HG03342 (cell line): ENCODE measurements around the gene PDGFD.
A peak's percentile ranks its signal among the peaks of the same experiment; 100 is the strongest.

Experiments used
- ATAC-seq: cut with Tn5 transposase; IDR thresholded peaks from one replicate; pipeline ENCODE4 v1.9.1; 2021; ENCODE audit warnings: mild to moderate bottlenecking, moderate library complexity; ENCODE audit not compliant: unreplicated experiment

The PDGFD gene

GRCh38 chr11:103927535-103927934 is 236.4 kb downstream of the PDGFD start:
- no peak for ATAC-seq

DNA sequence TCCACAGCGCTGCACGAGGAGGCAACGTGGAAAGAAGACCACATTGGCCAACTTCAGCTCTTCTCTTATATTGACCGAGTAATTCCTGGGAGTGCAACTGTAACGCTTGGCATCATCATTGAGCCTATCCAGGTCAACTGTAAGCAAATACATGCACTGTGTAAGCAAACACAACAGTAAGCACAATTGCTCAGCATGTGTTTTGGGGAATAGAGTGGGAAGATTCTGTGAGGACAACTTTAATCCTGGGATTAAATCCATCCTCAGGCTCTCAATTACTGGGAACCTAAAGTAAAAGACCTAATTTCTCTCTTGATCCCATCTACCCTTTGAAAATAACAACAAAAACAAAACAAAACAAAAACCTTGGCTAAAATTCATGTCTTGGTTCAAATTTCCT is 237.0 kb downstream of the PDGFD start:
- ATAC-seq: no peak

DNA sequence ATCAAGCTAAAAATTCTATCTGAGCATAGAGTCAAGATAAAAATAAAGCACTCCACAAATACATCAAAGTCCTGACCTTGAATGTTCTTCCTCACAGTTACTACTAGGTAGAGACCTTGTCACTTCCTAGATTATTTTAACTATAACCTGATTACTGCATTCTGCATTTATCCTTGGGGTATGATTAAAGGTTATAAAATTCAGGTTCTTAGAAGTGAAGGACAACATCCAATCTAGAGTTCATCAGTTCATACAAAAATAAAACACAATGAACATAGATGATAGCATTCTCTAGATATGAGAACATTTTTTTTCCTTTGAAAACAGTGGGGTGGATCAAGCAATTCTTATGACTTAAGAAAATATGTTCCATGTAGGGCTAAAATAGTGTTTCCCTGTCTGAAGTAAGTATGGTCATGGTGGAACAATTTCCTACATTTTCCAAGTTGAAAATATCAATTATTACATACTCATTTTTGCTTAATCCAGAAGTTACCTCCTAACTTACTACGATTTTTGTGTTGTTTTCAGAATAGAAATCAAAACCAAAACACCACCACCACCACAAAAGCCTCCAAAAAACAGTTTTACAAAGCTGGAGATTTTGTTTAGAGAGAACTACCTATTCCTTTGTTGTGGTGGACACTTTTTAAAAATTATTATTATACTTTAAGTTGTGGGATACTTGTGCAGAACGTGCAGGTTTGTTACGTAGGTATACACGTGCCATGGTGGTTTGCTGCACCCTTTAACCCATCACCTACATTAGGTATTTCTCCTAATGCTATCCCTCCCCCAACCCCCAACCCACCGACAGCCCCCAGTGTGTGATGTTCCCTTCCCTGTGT is 239.6 kb downstream of the PDGFD start:
- no peak for ATAC-seq

DNA sequence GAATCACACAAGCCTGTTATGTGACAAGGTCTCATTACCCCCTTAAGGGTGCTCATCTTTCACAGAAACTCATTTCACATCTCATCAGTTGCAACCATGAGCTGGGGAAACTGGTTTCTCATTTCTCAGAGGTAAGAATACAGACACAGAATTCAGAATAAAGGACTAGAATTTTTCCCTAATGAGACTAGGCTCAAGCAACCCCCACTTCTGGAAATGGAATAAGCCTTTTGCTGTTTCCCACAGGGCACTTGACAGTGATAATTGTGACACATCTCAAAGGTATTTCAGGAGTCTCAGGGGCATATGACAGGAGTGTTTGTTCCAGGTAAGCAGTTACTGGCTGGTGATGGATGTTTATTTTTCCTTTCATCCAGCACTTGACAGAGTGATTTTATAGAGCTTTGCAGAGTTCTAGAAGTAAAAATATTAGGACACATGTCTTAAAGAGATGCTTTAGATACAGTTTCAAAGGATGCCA is 240.5 kb downstream of the PDGFD start:
- ATAC-seq: no peak

DNA sequence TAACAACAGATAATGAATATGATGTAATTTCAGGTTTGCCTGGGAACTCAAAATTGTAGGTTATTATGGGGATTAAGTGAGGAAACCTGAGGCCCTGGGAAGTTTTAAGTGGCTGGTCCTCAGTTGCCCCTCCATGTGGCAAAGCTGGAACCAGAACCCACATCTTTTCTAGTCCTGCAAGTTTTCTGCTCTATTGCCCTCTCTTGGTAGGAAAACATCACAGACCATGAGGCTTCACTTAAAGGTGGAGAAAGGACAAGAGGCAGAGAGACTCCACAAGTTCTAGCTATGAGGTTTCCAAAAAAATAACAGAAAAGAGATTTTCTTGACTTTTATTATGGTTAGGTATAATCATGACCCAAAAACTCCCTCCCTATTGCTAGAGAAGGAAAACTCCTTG is 243.0 kb downstream of the PDGFD start:
- ATAC-seq: no peak

GRCh38 chr11:103920449-103920848 is 243.5 kb downstream of the PDGFD start:
- no peak for ATAC-seq

GRCh38 chr11:103910721-103911120 is 253.2 kb downstream of the PDGFD start:
- no peak for ATAC-seq

DNA sequence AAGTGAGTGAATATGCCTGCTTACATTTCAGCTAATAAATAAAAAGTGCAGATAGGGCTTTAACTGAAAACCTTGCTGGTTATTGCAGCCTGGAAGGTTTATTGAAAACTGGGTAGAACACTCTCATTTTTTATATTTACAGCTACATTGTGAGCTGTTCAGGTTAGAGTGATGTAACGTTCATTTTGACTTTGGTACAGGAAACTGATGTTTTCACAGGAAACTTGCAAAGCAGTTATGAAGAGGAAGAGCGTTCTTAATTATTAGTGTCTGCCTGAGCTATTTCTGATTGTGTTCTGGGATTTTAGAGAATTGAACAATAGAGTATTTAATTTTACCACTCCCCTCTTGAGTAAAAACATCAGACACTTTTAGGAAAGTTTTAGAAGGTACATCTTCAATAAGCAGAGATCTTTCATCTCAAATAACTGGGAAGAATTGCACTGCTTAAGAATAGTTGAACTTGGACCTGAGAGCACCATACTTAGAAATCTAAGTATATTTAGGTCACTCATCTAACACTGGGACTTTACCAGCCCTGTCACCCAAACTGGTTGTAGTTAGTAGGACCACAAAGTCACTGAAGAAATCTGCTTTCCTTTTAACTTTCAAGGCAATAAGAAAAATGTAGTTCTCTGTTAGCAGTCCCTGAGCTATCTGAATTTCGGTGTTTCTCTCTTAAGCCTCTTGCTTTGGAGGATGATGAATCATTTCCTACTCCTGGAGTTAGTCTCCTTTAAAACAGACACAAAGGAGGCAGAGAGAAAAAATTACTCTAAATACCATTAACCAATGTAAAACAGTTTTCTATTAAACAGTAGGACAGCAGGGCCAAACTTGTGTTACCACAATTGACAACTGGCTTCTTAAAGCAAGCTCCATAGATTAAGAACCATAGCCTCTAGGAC is 256.1 kb downstream of the PDGFD start:
- no peak for ATAC-seq

- ATAC-seq: no peak
Observed at GRCh38 chr11:103907136-103907535, 256.8 kb downstream of the PDGFD start.

GRCh38 chr11:103906291-103906867 is 257.6 kb downstream of the PDGFD start:
- no peak for ATAC-seq

GRCh38 chr11:103904324-103904667 is 259.7 kb downstream of the PDGFD start:
- ATAC-seq: peak; percentile 87

DNA sequence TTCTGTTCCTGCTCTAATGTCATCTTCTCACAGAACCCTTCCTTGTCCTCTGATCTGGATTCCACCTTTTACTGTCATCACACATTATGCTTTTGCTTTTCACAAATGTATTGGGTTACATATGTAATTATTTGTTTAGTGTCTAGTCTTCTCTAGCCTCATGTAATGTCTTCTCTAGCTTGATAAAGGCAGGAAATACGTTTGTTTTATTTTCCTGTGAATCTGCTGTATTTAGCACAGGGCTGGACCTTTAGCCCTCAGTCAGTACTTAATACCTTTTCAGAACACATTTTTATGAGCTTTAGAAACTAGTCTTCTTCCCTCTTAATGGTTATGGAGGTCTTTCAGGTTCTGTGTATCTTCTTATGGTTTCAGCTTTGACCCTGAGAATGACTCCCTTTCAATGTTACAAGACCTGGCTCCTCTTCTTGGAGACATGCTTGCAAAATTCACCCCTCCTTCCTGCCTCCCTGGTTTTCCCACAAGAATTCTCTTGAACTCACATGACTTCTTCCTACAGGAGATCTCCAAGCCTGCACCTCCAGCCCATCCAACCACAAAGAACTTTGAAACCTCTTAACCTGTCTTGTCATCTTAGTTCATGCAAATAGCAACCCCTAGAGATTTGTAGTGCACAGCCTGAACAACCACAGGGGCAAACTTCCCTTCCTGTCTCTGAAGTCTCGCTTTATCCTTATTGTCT is 260.2 kb downstream of the PDGFD start:
- peak; percentile 86 for ATAC-seq

DNA sequence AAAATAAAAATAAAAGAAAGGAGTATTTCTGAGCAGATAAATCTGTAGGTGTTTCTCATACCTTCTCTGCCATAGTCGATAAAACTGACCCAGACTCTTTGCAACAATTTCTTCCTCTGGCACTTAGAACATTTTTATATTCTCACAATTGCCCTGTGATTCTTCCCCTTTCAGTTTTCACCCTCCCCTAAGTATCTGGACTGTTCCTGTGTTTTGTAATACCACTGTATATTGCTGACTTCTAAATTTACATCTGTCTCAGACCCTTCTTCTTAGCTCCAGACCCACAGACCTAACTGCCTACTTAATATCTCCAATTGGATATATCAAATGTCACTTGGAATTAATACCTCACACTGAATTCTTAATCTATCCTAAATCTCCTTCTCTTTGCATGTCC is 261.0 kb downstream of the PDGFD start:
- ATAC-seq: no peak

- ATAC-seq: no peak
Observed at GRCh38 chr11:103901656-103902055, 262.3 kb downstream of the PDGFD start.

GRCh38 chr11:103898577-103899336 is 265.2 kb downstream of the PDGFD start:
- ATAC-seq: peak; percentile 62

DNA sequence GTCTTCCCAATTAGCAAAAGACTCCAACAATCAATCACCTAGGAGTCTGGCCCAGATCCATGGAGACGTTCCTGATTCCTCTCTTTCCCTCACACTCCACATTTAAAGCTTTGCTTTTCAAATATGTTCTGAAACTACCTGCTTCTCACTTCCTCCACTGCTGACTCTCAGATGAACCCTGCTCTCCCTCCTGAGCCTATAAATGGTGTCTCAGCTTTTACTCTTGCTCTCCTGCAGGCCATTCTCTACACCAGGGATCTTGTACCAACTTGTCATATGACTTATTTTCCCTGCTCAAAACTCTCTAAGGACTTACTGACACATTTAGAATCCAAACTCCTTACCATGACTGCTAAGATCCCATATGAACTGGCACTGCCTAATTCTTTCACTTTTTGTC is 265.9 kb downstream of the PDGFD start:
- ATAC-seq: peak; percentile 68

GRCh38 chr11:103897160-103897936 is 266.6 kb downstream of the PDGFD start:
- ATAC-seq: no peak

GRCh38 chr11:103895106-103895505 is 268.8 kb downstream of the PDGFD start:
- no peak for ATAC-seq

GRCh38 chr11:103894673-103895072 is 269.3 kb downstream of the PDGFD start:
- ATAC-seq: no peak
